EL (cell line): ENCODE measurements around the gene PSMD13.
A peak's percentile ranks its signal among the peaks of the same experiment; 100 is the strongest.
"Not testable (repeated sequence)": the region's sequence is repeated elsewhere in the genome, so short reads cannot be mapped to it uniquely, and the experiment has no call there.

Experiments used
- DNase-seq: peaks from one replicate; pipeline ENCODE4 v3.0.0-alpha.2; 2016

Gene PSMD13

DNA sequence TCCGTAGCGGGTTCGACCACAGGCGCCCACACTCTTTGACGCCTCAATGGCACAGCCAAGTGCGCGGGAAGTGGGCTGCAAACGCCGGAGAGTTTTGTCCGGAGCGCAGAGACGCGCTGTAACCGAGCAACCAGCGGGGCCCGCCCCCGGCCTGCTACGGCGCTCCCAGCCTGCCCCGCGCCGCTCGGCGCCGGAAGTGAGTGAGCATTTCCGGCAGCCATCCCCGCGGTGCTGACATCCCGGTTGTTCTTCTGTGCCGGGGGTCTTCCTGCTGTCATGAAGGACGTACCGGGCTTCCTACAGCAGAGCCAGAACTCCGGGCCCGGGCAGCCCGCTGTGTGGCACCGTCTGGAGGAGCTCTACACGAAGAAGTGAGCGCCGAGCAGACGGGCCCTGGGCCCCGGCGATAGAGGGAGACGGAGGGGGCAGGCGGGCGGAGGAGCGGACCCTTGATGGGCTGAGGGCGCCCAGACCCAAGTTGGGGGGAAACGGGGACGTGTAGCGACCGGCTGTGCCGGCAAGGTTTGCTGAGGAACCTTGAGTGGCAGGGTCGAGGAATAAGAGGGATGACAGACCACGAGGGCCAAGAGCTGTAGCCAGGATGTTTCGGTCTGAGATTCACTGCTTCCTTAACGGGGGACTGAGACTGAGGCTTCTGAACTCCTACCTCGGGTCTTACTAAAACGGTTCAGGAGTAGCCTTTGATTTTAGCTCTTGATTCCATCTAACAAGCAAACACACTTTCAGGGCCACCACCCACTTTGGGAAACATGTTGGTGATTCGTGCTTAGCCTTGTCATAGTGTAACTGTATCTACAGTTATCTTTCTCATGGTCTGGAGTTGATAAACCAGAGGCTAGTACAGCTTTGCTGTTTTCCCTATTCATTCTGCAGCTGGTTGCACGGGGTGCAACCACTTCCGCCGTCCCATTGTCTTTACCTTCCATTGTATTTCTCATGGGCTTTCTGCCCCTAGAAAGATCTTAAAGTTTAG is at the start of gene PSMD13:
TSS of gene PSMD13 (plus strand) at position 203 of the 994 bp plus-strand sequence. CDS start at position 277, 74 bp downstream.
- peak; percentile 86 for DNase-seq

DNA sequence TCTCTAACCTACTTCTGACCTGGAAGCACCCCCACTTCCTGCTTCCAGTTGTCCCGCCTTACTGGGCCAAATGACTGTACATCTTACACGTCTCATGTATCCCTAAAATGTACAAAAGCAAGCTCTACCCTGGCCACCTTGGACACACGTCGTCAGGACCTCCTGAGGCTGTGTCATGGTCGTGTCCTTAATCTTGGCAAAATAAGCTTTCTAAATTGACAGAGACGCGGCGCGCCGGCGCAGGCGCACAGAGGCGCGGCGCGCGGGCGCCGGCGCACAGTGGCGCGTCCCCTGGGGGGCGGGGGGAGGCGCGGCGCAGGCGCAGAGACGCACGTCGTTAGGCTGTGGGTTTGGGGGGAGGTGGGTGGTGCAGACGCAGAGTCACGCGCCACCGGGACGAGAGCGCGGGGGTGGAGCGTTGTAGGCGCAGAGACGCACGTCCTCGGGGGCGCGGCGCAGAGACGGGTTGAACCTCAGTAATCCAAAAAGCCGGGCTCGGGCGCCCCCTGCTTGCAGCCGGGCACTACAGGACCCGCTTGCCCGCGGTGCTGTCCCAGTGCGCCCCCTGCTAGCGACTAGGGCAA is 47.5 kb upstream of the PSMD13 start:
- DNase-seq = not testable (repeated sequence)

- not testable (repeated sequence) for DNase-seq
Observed at GRCh38 chr11:189843-190311, 46.9 kb upstream of the PSMD13 start.

DNA sequence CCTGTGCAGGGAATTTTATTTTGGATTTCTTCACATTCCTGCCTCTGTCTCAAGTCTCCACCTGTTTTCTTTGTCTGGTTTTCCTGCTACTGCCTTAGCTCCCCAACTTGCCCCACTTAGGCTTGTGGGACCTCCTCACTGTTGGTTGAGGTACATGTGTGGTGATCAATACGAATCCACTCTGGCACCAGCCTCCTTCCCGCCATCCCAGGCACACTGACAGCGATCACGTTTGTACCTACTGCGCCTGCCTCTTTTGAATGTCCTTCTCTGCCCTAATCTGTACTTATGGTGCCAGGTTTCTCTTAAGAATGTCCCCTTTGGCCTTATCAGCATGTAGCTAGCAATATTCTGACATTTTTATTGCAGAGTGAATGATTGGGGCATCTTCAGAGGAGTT is 46.2 kb upstream of the PSMD13 start:
- DNase-seq = not testable (repeated sequence)

DNA sequence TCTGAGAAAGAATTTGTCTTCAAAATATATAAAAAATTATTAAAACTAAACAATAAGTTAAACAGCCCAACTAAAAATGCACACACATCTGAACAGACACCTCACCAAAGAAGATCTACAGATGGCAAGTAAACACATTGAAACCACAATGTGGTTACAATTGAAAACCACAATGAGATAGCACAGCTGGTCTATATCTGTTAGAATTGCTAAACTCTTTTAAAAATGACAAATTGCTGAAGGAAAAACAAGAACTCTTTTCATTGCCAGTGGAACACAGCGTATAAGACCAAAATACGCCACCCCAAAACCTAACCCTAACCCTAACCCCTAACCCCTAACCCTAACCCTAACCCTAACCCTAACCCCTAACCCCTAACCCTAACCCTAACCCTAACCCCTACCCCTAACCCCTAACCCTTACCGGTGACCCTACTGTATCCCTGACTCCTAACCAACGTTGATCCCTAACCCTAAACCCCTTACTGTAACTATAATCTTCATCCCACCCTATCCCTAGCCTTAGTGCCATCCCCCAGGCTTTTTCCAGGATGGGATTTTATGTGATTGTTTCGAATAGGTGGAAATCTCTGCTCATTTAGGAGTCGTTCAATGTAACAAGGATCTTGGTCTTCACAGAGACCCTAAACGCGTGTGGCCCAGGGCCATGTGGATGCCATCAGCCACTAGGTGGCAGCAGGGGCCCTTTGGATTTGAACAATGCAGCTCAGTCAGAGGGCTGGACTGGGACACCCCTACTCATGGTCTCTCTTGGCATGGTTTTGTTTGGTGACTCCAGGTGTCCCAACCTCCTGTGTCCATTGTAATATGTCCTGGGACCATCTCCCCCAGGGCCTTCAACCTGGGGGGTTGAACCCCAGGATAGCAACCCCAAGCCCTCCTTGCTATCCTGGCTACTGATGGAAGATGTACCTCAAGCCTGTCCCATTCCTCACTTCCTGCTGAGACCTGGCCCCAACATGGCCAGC is 45.0 kb upstream of the PSMD13 start:
- DNase-seq = not testable (repeated sequence)

GRCh38 chr11:192674-193128 is 44.1 kb upstream of the PSMD13 start, which contains the start of gene SCGB1C1:
Gene SCGB1C1 (plus strand): TSS chr11:193078. CDS start chr11:193100, 22 bp downstream.
- DNase-seq = not testable (repeated sequence)

GRCh38 chr11:193481-193880 is 43.3 kb upstream of the PSMD13 start:
- not testable (repeated sequence) for DNase-seq

DNA sequence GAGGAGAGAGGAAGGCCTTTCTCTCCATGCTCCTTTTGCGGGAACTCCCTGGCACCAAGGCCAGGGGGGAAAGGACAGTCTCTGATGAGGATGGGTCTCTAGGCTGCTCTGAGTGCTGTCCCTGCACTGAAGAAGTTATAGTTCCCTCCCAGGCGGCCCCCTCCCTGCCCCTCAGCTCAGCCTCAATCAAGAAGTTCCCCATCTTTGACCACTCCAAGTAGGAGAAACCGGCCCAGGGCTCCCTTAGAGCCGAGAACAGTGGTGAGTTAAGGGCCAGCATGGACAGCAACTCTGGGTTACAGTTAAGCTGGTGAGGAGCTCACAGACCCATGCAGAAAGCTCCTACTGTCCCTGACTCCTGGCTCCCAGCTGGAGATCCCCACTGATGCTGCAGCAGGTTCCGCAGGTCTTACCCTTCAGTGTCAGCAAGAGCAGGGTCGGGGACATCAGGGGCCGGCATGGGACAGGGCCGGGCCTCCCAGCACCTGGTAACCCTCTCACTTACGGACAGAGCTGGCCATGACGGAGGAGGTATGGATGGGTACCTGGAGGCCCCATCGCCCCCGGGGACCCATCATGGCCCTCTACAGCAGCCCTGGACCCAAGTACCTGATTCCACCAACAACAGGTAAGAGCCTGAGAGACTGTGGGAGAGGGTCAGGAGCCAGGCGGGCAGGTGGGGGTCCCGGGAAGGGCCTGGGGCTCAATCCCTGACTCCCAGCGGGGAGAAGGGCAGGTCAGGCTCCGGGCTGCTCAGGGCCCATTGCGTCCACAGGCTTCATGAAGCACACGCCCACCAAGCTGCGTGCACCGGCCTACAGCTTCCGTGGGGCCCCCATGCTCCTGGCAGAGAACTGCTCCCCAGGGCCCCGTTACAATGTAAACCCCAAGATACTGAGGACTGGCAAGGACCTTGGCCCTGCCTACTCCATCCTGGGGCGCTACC is 39.7 kb upstream of the PSMD13 start:
- DNase-seq = no peak

DNA sequence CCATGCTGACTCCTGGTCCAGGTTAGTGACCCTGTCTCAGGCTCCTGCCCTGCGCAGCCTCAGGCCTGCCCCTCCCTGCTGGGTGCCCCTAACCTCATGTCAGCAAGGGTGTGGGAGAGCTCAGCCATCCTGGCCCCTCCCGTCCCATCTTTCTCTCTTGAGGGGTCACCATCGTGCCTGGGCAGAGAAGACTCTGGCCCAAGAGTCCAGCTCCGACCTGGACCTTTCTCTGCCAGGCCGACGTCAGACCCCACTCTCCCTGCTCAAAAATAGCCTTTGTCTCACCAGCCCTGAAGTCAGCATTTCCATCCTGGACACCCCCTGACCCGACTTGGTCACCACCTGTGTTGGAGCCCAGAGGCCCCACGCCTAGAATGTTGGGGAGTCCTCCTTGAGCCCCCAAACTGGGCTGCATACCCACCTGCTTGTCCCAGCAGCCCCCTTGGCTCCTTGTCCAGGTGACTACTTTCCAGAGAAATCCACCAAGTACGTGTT is 39.0 kb upstream of the PSMD13 start:
- no peak for DNase-seq

- DNase-seq = no peak
Observed at GRCh38 chr11:198236-198806, 38.5 kb upstream of the PSMD13 start.

- no peak for DNase-seq
Observed at GRCh38 chr11:199004-199581, 37.7 kb upstream of the PSMD13 start.

- no peak for DNase-seq
Observed at GRCh38 chr11:199782-200181, 37.0 kb upstream of the PSMD13 start.

GRCh38 chr11:200224-201003 is 36.4 kb upstream of the PSMD13 start:
- DNase-seq = no peak

GRCh38 chr11:201966-202365 is 34.8 kb upstream of the PSMD13 start:
- no peak for DNase-seq

DNA sequence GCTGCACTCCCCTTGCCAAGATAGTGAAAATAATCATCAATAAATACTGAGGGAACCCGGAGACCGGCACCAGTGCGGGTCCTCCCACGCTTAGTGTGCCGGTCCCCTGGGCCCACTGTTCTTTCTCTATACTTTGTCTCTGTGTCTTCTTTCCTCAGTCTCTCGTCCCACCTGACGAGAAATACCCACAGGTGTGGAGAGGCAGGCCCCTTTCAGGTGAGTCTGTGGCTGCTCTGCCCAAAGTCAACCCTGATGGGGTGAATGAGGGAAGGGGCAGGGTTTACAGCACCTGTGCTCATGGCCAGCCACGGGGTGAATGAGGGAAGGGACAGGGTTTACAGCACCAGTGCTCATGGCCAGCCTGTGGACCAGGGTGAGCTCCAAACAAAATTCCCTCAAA is 34.3 kb upstream of the PSMD13 start:
- no peak for DNase-seq

GRCh38 chr11:203056-203944 is 33.5 kb upstream of the PSMD13 start:
- DNase-seq = no peak

GRCh38 chr11:203945-204586 is 32.7 kb upstream of the PSMD13 start:
- DNase-seq = no peak

DNA sequence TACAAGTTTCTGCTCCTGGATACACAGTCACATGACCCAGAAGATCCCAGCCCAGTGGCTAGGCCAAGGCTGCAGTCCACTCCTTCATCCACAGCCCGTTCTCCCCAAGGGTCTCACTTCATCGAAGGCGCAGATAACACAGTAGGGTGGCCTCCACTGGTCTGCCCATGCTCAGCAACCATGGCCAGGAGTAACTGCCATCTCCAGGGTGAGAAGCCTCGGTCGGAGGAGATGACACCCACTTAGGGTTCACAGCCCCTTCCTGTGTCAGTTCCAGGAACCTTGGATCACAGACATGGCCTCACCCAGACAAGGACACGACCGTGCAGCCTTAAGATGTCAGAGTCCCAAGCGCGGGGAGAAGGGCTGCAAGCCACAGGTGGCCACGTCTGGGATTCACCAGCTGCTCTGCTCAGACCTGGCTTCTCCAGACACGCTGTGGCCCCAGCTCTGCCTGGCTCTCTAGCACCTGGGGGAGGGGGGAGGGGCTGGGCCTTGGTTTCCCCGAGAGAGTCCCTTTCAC is 32.1 kb upstream of the PSMD13 start:
- no peak for DNase-seq
